Muscle of back (tissue), 11 donors: Measurements from ENCODE around the gene FBP1. TPM values are rescaled to one million over a fixed set of nuclear protein-coding genes. Genes with fewer than 3 reads are reported as not detected.
"Not testable (repeated sequence)": the region's sequence is repeated elsewhere in the genome, so short reads cannot be mapped to it uniquely, and the experiment has no call there.

Experiments used
- DNase-seq, 3 donors: peaks; one replicate each; pipeline versions ENCODE4 v3.0.0 to v3.0.0-alpha.2; 2013
- polyA plus RNA-seq, 10 donors: library from polyadenylated mRNA; unstranded; fragments of 120-200 nt; gene quantifications; one replicate each; pipeline ENCODE4 v1.2.1, GENCODE V29; 2013; ENCODE audit not compliant: insufficient read length in 10 of 10

The FBP1 gene
- polyA plus RNA-seq, 10 donors: 0.56 to 2.1 (median 1.0) TPM

- no peak for DNase-seq
Observed at GRCh38 chr9:94622087-94622800, 17.1 kb downstream of the FBP1 start.

GRCh38 chr9:94619026-94619425 is 20.3 kb downstream of the FBP1 start:
- DNase-seq: no peak

- DNase-seq: no peak
Observed at GRCh38 chr9:94613003-94613402, 26.3 kb downstream of the FBP1 start.

GRCh38 chr9:94612071-94612470 is 27.2 kb downstream of the FBP1 start:
- no peak for DNase-seq

- DNase-seq: no peak
Observed at GRCh38 chr9:94611638-94612068, 27.7 kb downstream of the FBP1 start.

GRCh38 chr9:94610181-94610606 is 29.1 kb downstream of the FBP1 start:
- peak in 1 of 3 donors; percentile 55 for DNase-seq

GRCh38 chr9:94607423-94607691 is 32.0 kb downstream of the FBP1 start:
- DNase-seq: no peak

GRCh38 chr9:94606646-94607422 is 32.5 kb downstream of the FBP1 start:
- no peak for DNase-seq

GRCh38 chr9:94603259-94604160 is 35.8 kb downstream of the FBP1 start:
- DNase-seq: peak in 2 of 3 donors; percentile 53 to 81

GRCh38 chr9:94602666-94603065 is 36.7 kb downstream of the FBP1 start:
- no peak for DNase-seq

- no peak for DNase-seq
Observed at GRCh38 chr9:94600715-94601114, 38.6 kb downstream of the FBP1 start.

GRCh38 chr9:94600258-94600657 is 39.1 kb downstream of the FBP1 start:
- DNase-seq: no peak

- DNase-seq: no peak
Observed at GRCh38 chr9:94599102-94599501, 40.2 kb downstream of the FBP1 start.

GRCh38 chr9:94593459-94594345 is 45.6 kb downstream of the FBP1 start, which contains the start of gene FBP2:
FBP2 (minus strand) TSS chr9:94593824; CDS start chr9:94593726, 98 bp downstream.
- DNase-seq: no peak

- not testable (repeated sequence) for DNase-seq
Observed at GRCh38 chr9:94592683-94593082, 46.6 kb downstream of the FBP1 start.

- no peak for DNase-seq
Observed at GRCh38 chr9:94591876-94592275, 47.4 kb downstream of the FBP1 start.

- not testable (repeated sequence) for DNase-seq
Observed at GRCh38 chr9:94591046-94591545, 48.2 kb downstream of the FBP1 start.

GRCh38 chr9:94588681-94589080 is 50.6 kb downstream of the FBP1 start:
- no peak for DNase-seq

- DNase-seq: peak in 1 of 3 donors; percentile 39
Observed at GRCh38 chr9:94586814-94587213, 52.5 kb downstream of the FBP1 start.

GRCh38 chr9:94586316-94586715 is 53.0 kb downstream of the FBP1 start:
- DNase-seq: no peak

- no peak for DNase-seq
Observed at GRCh38 chr9:94584555-94584954, 54.8 kb downstream of the FBP1 start.
